Suprapubic skin (tissue), 4 donors: ENCODE measurements around the gene DIP2C. TPM values are rescaled to one million over a fixed set of nuclear protein-coding genes. Genes with fewer than 3 reads are reported as not detected.

Source experiments
- DNase-seq, 2 donors: peaks; one replicate each; pipeline ENCODE4 v3.0.0-alpha.2; 2019; ENCODE audit warnings: low spot score in 2 of 2
- H3K27ac ChIP-seq: fragments of 200-600 bp; sonication (generic); one replicate; pipeline ENCODE4 v1.5.1; 2019
- H3K27me3 ChIP-seq: fragments of 200-600 bp; sonication (generic); one replicate; pipeline ENCODE4 v1.5.1; 2019
- H3K36me3 ChIP-seq: fragments of 200-600 bp; sonication (generic); one replicate; pipeline ENCODE4 v1.5.1; 2019
- H3K4me1 ChIP-seq: fragments of 200-600 bp; sonication (generic); one replicate; pipeline ENCODE4 v1.5.1; 2019
- H3K4me3 ChIP-seq: fragments of 200-600 bp; sonication (generic); one replicate; pipeline ENCODE4 v1.5.1; 2019; ENCODE audit warnings: mild to moderate bottlenecking
- H3K9me3 ChIP-seq: fragments of 200-600 bp; sonication (generic); one replicate; pipeline ENCODE4 v1.5.1; 2019
- CTCF ChIP-seq, 2 donors: fragments of 200-600 bp in 1 of 2; fragments of 450-650 bp in 1 of 2; sonication (generic) in 1 of 2; IDR thresholded peaks; one replicate each; pipeline ENCODE4 v1.5.1; 2016 to 2019; ENCODE audit warnings: antibody characterized with exemption in 2 of 2, mild to moderate bottlenecking in 1 of 2, moderate library complexity in 1 of 2
- EP300 ChIP-seq: sonication (generic); formaldehyde crosslinking; IDR thresholded peaks from one replicate; pipeline ENCODE4 v1.6.1; 2017; ENCODE audit warnings: antibody characterized with exemption
- POLR2A ChIP-seq, 2 donors: fragments of 450-650 bp; IDR thresholded peaks; one replicate each; pipeline ENCODE4 v1.6.1; 2017; ENCODE audit warnings: antibody characterized with exemption in 2 of 2, mild to moderate bottlenecking in 2 of 2, moderate library complexity in 2 of 2
- POLR2AphosphoS5 ChIP-seq, 3 donors: sonication (generic); formaldehyde crosslinking; IDR thresholded peaks; one replicate each; pipeline ENCODE4 v1.6.1; 2017; ENCODE audit warnings: antibody characterized with exemption in 3 of 3
- WGBS: methylation state at CpG from one replicate; pipeline ENCODE4 v1.1.5; 2018; 5-methylcytosine and 5-hydroxymethylcytosine counted together
- total RNA-seq, 4 donors: library from RNA; depleted of rRNA; stranded (reverse); fragments of >200 nt; gene quantifications; one replicate each; pipeline ENCODE4 v1.1.0, GENCODE V29; 2016

Gene DIP2C
- total RNA-seq, 4 donors from 2014 or later: 6.7 to 23.3 (median 14.7) TPM

GRCh38 chr10:299512-299911 lies 390.0 kb downstream of the DIP2C start:
- no peak overlapping the region for H3K27ac ChIP-seq
- H3K36me3 ChIP-seq: peaks cover 22% of the 10 kb centered on the region
- WGBS: 98% methylated on average over 2 of the region's 2 CpGs
- no peaks in the 10 kb centered on the region for H3K4me1 ChIP-seq
- H3K9me3 ChIP-seq: no peaks in the 10 kb centered on the region
- H3K27me3 ChIP-seq: no peaks in the 10 kb centered on the region
- TF ChIP-seq CTCF (IDR thresholded peaks at IDR 0.05) (no peak), POLR2AphosphoS5 (IDR thresholded peaks at IDR 0.05) (no peak), POLR2A (IDR thresholded peaks at IDR 0.05) (no peak), EP300 (no peak)
- no peak overlapping the region for H3K4me3 ChIP-seq
- DNase-seq: no peak

- no peak overlapping the region for H3K27ac ChIP-seq
- WGBS: 91% methylated on average over 9 of the region's 9 CpGs
- peaks cover 22% of the 10 kb centered on the region for H3K36me3 ChIP-seq
- no peak overlapping the region for H3K4me3 ChIP-seq
- TF ChIP-seq POLR2A (IDR thresholded peaks at IDR 0.05) (no peak), POLR2AphosphoS5 (IDR thresholded peaks at IDR 0.05) (no peak), EP300 (no peak), CTCF (IDR thresholded peaks at IDR 0.05) (no peak)
- no peaks in the 10 kb centered on the region for H3K27me3 ChIP-seq
- no peaks in the 10 kb centered on the region for H3K4me1 ChIP-seq
- no peak for DNase-seq
- no peaks in the 10 kb centered on the region for H3K9me3 ChIP-seq
Measured at GRCh38 chr10:298033-298432, 391.4 kb downstream of the DIP2C start.

- TF ChIP-seq POLR2A (IDR thresholded peaks at IDR 0.05): no peak
- no peak for TF ChIP-seq POLR2AphosphoS5 (IDR thresholded peaks at IDR 0.05)
- no peak for TF ChIP-seq CTCF (IDR thresholded peaks at IDR 0.05)
- no peak for TF ChIP-seq EP300
- no peaks in the 10 kb centered on the region for H3K27me3 ChIP-seq
- H3K4me3 ChIP-seq: no peak overlapping the region
- no peaks in the 10 kb centered on the region for H3K9me3 ChIP-seq
- DNase-seq: no peak
- no peak overlapping the region for H3K27ac ChIP-seq
- no peaks in the 10 kb centered on the region for H3K4me1 ChIP-seq
- 47% methylated on average over 6 of the region's 6 CpGs for WGBS
- H3K36me3 ChIP-seq: peaks cover 22% of the 10 kb centered on the region
Measured at GRCh38 chr10:297567-297966, 391.9 kb downstream of the DIP2C start.

GRCh38 chr10:293636-294035 lies 395.8 kb downstream of the DIP2C start:
- Histone ChIP-seq H3K36me3 (peaks cover 16% of the 10 kb centered on the region), H3K27ac (no peak overlapping the region), H3K4me1 (no peaks in the 10 kb centered on the region), H3K9me3 (no peaks in the 10 kb centered on the region), H3K27me3 (no peaks in the 10 kb centered on the region), H3K4me3 (no peak overlapping the region)
- TF ChIP-seq CTCF (IDR thresholded peaks at IDR 0.05): no peak
- TF ChIP-seq POLR2AphosphoS5 (IDR thresholded peaks at IDR 0.05): no peak
- no peak for TF ChIP-seq EP300
- no peak for TF ChIP-seq POLR2A (IDR thresholded peaks at IDR 0.05)
- WGBS: 76% methylated on average over 4 of the region's 4 CpGs
- no peak for DNase-seq

GRCh38 chr10:290026-290725 lies 399.3 kb downstream of the DIP2C start:
- Histone ChIP-seq H3K4me1 (no peaks in the 10 kb centered on the region), H3K36me3 (peaks cover 31% of the 10 kb centered on the region), H3K27me3 (no peaks in the 10 kb centered on the region), H3K9me3 (no peaks in the 10 kb centered on the region), H3K27ac (no peak overlapping the region), H3K4me3 (no peak overlapping the region)
- TF ChIP-seq EP300 (no peak), POLR2AphosphoS5 (IDR thresholded peaks at IDR 0.05) (no peak), CTCF (IDR thresholded peaks at IDR 0.05) (no peak), POLR2A (IDR thresholded peaks at IDR 0.05) (no peak)
- DNase-seq: no peak
- 82% methylated on average over 16 of the region's 17 CpGs for WGBS
